ENCODE data around the gene CEACAM8. TPM values are rescaled to one million over a fixed set of nuclear protein-coding genes. Genes with fewer than 3 reads are reported as not detected.

Gene CEACAM8
- total RNA-seq, 3 donors from 2014 or later (not counting 1 experiment from before 2014, with no cell fraction given) = not detected

- Mint-ChIP-seq H3K4me1 (peaks cover 0 to 5% of the 10 kb centered on the region in 2 donors), H3K9me3 (no peaks in the 10 kb centered on the region), H3K27me3 (ENCODE audit: low read depth in 2 of 2) (peaks cover 7 to 9% of the 10 kb centered on the region in 2 donors), H3K27ac (no peak overlapping the region), H3K36me3 (no peaks in the 10 kb centered on the region), H3K4me3 (no peak overlapping the region)
- Histone ChIP-seq H3K4me3 (ENCODE audit: low read length) (no peak overlapping the region), H3K9me3 (ENCODE audit: control insufficient read depth, insufficient read depth, low read length) (no peaks in the 10 kb centered on the region), H3K27me3 (ENCODE audit: control insufficient read depth, insufficient read depth, low read length) (no peaks in the 10 kb centered on the region), H3K27ac (ENCODE audit: low read length) (no peak overlapping the region), H3K36me3 (ENCODE audit: control insufficient read depth, insufficient read depth, low read length) (no peaks in the 10 kb centered on the region), H3K4me1 (ENCODE audit: control insufficient read depth, insufficient read depth, low read length) (no peaks in the 10 kb centered on the region)
- WGBS (ENCODE audit: insufficient coverage) = 0% methylated on average over 1 of the region's 4 CpGs
- no peak for TF ChIP-seq CTCF (IDR thresholded peaks at IDR 0.05)
- ATAC-seq = no peak
- intact Hi-C loops (cut with micrococcal nuclease) = no loop called here
- DNase-seq = no peak
These were observed 26.7 kb downstream of the CEACAM8 start for GRCh38 chr19:42568006-42568405.

- Histone ChIP-seq H3K27ac (ENCODE audit: low read length) (no peak overlapping the region), H3K27me3 (ENCODE audit: control insufficient read depth, insufficient read depth, low read length) (no peaks in the 10 kb centered on the region), H3K4me3 (ENCODE audit: low read length) (no peak overlapping the region), H3K4me1 (ENCODE audit: control insufficient read depth, insufficient read depth, low read length) (no peaks in the 10 kb centered on the region), H3K9me3 (ENCODE audit: control insufficient read depth, insufficient read depth, low read length) (no peaks in the 10 kb centered on the region), H3K36me3 (ENCODE audit: control insufficient read depth, insufficient read depth, low read length) (no peaks in the 10 kb centered on the region)
- no peak for TF ChIP-seq CTCF (IDR thresholded peaks at IDR 0.05)
- H3K9me3 Mint-ChIP-seq = no peaks in the 10 kb centered on the region
- H3K27me3 Mint-ChIP-seq (ENCODE audit: low read depth in 2 of 2) = peaks cover 6 to 9% of the 10 kb centered on the region in 2 donors
- peaks cover 0 to 5% of the 10 kb centered on the region in 2 donors for H3K4me1 Mint-ChIP-seq
- no peak for ATAC-seq
- no peak overlapping the region for H3K27ac Mint-ChIP-seq
- H3K4me3 Mint-ChIP-seq = no peak overlapping the region
- DNase-seq = no peak
- no peaks in the 10 kb centered on the region for H3K36me3 Mint-ChIP-seq
- intact Hi-C loops (cut with micrococcal nuclease) = no loop called here
- WGBS (ENCODE audit: insufficient coverage) = 86% methylated on average over 4 of the region's 4 CpGs
These were observed 27.2 kb downstream of the CEACAM8 start for GRCh38 chr19:42567567-42567966.

- Histone ChIP-seq H3K27ac (ENCODE audit: low read length) (no peak overlapping the region), H3K36me3 (ENCODE audit: control insufficient read depth, insufficient read depth, low read length) (no peaks in the 10 kb centered on the region), H3K4me3 (ENCODE audit: low read length) (no peak overlapping the region), H3K27me3 (ENCODE audit: control insufficient read depth, insufficient read depth, low read length) (no peaks in the 10 kb centered on the region), H3K9me3 (ENCODE audit: control insufficient read depth, insufficient read depth, low read length) (no peaks in the 10 kb centered on the region), H3K4me1 (ENCODE audit: control insufficient read depth, insufficient read depth, low read length) (no peaks in the 10 kb centered on the region)
- H3K4me3 Mint-ChIP-seq = no peak overlapping the region
- DNase-seq (peak in 1 of 2 donors; percentile 55), ATAC-seq (peak; percentile 62 to 86 (median 73))
- no peak overlapping the region for H3K27ac Mint-ChIP-seq
- peak; percentile 47 for TF ChIP-seq CTCF (IDR thresholded peaks at IDR 0.05)
- H3K9me3 Mint-ChIP-seq = no peaks in the 10 kb centered on the region
- H3K4me1 Mint-ChIP-seq = peaks cover 0 to 5% of the 10 kb centered on the region in 2 donors
- H3K36me3 Mint-ChIP-seq = no peaks in the 10 kb centered on the region
- intact Hi-C loops (cut with micrococcal nuclease) = no loop called here
- H3K27me3 Mint-ChIP-seq (ENCODE audit: low read depth in 2 of 2) = peaks cover 0 to 15% of the 10 kb centered on the region in 2 donors
- WGBS (ENCODE audit: insufficient coverage) = 22% methylated on average over 6 of the region's 7 CpGs
These were observed 31.1 kb downstream of the CEACAM8 start for GRCh38 chr19:42563352-42564210.

Data from natural killer cell (primary cell).